HL-60 (cell line): ENCODE data around the gene SLC30A10.
"Not testable (repeated sequence)": the region's sequence is repeated elsewhere in the genome, so short reads cannot be mapped to it uniquely, and the experiment has no call there.

Experiments
- DNase-seq, 2 experiments: peaks; one replicate each; pipeline ENCODE4 v3.0.0-alpha.2; 2010 to 2020; ENCODE audit warnings: low read depth in 1 of 2, low spot score in 1 of 2
- H3K27ac ChIP-seq: fragments of 250-450 bp; sonication (Bioruptor Pico); replicated peaks from 2 replicates; pipeline ENCODE4 v1.5.1; 2020; ENCODE audit warnings: mild to moderate bottlenecking, moderate library complexity
- H3K27me3 ChIP-seq: fragments of 250-450 bp; sonication (Bioruptor Pico); 2 replicates; pipeline ENCODE4 v1.5.1; 2021; ENCODE audit warnings: mild to moderate bottlenecking, moderate library complexity; ENCODE audit not compliant: insufficient read depth, poor library complexity, severe bottlenecking
- H3K4me3 ChIP-seq: replicated peaks from 2 replicates; pipeline ENCODE4 v1.5.1; 2011; ENCODE audit warnings: mild to moderate bottlenecking, control low read depth, low read length; ENCODE audit not compliant: insufficient read depth
- GABPA ChIP-seq: IDR thresholded peaks from 2 replicates; pipeline ENCODE4 v1.6.1; 2012; ENCODE audit warnings: low read depth
- POLR2AphosphoS5 ChIP-seq: IDR thresholded peaks from 2 replicates; pipeline ENCODE4 v1.6.1; 2012; ENCODE audit warnings: low read depth
- REST ChIP-seq: IDR thresholded peaks from 2 replicates; pipeline ENCODE4 v1.6.1; 2012; ENCODE audit warnings: low read depth; ENCODE audit not compliant: insufficient replicate concordance
- SPI1 ChIP-seq: IDR thresholded peaks from 2 replicates; pipeline ENCODE4 v1.6.1; 2012; ENCODE audit warnings: low read depth, mild to moderate bottlenecking, borderline replicate concordance
- TF ChIP-seq, protein P1 (sequence below): IDR thresholded peaks from one replicate; pipeline ENCODE4 v1.5.1; 2011; ENCODE audit warnings: low read length, control low read depth, inconsistent platforms; ENCODE audit not compliant: insufficient read depth

SLC30A10 gene

DNA sequence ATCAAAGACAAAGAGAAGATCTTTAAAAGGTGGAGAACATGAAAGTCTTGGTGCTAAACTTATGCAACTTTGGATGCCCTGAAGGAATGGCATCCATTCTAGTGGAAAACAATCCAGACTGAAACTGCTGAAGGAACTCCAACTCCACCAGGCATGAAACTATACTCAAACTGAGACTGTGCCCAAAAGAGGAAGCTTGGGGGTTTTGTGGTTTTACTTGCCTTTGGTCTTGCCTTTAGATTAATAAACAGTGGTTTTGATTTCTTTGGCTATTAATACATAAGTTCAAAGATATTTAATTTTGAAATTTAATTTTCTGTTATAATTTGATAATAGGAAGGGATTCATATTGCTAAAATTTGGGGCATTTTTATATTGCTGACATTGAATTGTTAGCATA lies 17.4 kb upstream of the SLC30A10 start:
- DNase-seq = peak in 1 of 2 experiments; percentile 47
- Histone ChIP-seq H3K4me3 (no peak overlapping the region), H3K27me3 (peaks cover 4% of the 10 kb centered on the region), H3K27ac (no peak overlapping the region)
- TF ChIP-seq POLR2AphosphoS5 (no peak), SPI1 (peak; percentile 30; the same call in 1 of the 2 replicates), GABPA (no peak)
- TF ChIP-seq, protein P1, sequence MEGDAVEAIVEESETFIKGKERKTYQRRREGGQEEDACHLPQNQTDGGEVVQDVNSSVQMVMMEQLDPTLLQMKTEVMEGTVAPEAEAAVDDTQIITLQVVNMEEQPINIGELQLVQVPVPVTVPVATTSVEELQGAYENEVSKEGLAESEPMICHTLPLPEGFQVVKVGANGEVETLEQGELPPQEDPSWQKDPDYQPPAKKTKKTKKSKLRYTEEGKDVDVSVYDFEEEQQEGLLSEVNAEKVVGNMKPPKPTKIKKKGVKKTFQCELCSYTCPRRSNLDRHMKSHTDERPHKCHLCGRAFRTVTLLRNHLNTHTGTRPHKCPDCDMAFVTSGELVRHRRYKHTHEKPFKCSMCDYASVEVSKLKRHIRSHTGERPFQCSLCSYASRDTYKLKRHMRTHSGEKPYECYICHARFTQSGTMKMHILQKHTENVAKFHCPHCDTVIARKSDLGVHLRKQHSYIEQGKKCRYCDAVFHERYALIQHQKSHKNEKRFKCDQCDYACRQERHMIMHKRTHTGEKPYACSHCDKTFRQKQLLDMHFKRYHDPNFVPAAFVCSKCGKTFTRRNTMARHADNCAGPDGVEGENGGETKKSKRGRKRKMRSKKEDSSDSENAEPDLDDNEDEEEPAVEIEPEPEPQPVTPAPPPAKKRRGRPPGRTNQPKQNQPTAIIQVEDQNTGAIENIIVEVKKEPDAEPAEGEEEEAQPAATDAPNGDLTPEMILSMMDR = no peak

GRCh38 chr1:219941179-219942118 lies 13.1 kb upstream of the SLC30A10 start:
- no peak overlapping the region for H3K4me3 ChIP-seq
- no peak for TF ChIP-seq POLR2AphosphoS5
- no peak overlapping the region for H3K27ac ChIP-seq
- DNase-seq = no peak
- peaks cover 7% of the 10 kb centered on the region for H3K27me3 ChIP-seq

- Histone ChIP-seq H3K27ac (no peak overlapping the region), H3K27me3 (peaks cover 8% of the 10 kb centered on the region), H3K4me3 (no peak overlapping the region)
- TF ChIP-seq GABPA = no peak
- DNase-seq = no peak
These were observed 12.3 kb upstream of the SLC30A10 start for GRCh38 chr1:219940707-219941106.

DNA sequence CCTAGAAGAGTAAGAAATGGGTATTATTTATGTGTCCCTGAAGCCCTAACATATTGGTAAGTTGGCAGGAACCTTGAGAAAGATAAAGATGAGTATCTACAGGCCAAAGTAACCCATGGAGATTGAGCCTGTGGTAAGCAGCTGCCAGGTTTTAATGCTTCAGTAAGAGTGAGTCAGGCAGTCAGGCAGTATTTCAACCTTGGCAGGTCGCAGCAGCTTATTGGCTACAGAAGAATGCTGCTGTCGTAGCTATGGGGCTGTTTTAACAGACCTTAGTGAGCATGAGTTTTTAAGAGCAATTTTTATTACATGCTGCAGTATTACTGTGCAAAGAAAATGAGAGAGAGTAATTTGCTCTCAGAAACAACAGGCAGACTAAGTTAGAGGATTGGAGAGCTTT lies 10.3 kb upstream of the SLC30A10 start:
- TF ChIP-seq REST = no peak
- no peak for TF ChIP-seq GABPA
- no peak for TF ChIP-seq SPI1
- no peak for TF ChIP-seq POLR2AphosphoS5
- TF ChIP-seq, protein P1 = no peak
- H3K4me3 ChIP-seq = no peak overlapping the region
- H3K27me3 ChIP-seq = peaks cover 8% of the 10 kb centered on the region
- no peak overlapping the region for H3K27ac ChIP-seq
- no peak for DNase-seq

DNA sequence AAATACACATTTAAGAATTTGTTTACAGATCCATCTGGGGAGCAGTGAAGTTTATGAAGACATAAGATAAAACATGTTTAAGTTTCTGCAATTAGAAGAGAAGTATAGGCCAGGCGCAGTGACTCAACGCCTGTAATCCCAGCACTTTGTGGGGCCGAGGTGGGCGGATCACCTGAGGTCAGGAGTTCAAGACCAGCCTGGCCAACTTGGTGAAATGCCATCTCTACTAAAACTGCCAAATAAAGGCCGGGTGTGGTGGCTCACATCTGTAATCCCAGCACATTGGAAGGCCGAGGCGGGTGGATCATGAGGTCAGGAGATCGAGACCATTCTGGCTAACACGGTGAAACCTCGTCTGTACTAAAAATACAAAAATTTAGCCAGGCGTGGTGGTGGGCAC lies 5.4 kb upstream of the SLC30A10 start:
- H3K27me3 ChIP-seq = peaks cover 13% of the 10 kb centered on the region
- not testable (repeated sequence) for H3K4me3 ChIP-seq, H3K27ac ChIP-seq, DNase-seq

- H3K27ac ChIP-seq = no peak overlapping the region
- peaks cover 28% of the 10 kb centered on the region for H3K27me3 ChIP-seq
- TF ChIP-seq, protein P1 = no peak
- no peak for TF ChIP-seq POLR2AphosphoS5
- no peak for TF ChIP-seq SPI1
- TF ChIP-seq GABPA = no peak
- no peak for TF ChIP-seq REST
- no peak for DNase-seq
- H3K4me3 ChIP-seq = no peak overlapping the region
These were observed 2.7 kb upstream of the SLC30A10 start for GRCh38 chr1:219931033-219931432.
